Hepatocyte (in vitro differentiated cells): ENCODE measurements around the gene BMP10. TPM values are rescaled to one million over a fixed set of nuclear protein-coding genes. Genes with fewer than 3 reads are reported as not detected.

ENCODE experiments used
- DNase-seq: peaks from one replicate; pipeline ENCODE4 v3.0.0-alpha.2; 2016; ENCODE audit warnings: low spot score
- H2AFZ ChIP-seq: fragments of 200-600 bp; sonication (generic); 2 replicates; pipeline ENCODE4 v1.6.0; 2016; ENCODE audit warnings: antibody characterized with exemption, mild to moderate bottlenecking
- H3K27ac ChIP-seq: fragments of 200-600 bp; sonication (generic); 2 replicates; pipeline ENCODE4 v1.5.1; 2016; ENCODE audit warnings: mild to moderate bottlenecking
- H3K27me3 ChIP-seq: fragments of 200-600 bp; sonication (generic); 2 replicates; pipeline ENCODE4 v1.6.1; 2016
- H3K36me3 ChIP-seq: fragments of 200-600 bp; sonication (generic); replicated peaks from 2 replicates; pipeline ENCODE4 v1.5.1; 2016; ENCODE audit warnings: low read depth; ENCODE audit not compliant: insufficient read depth
- H3K4me1 ChIP-seq: fragments of 200-600 bp; sonication (generic); 2 replicates; pipeline ENCODE4 v1.5.1; 2016; ENCODE audit warnings: mild to moderate bottlenecking, moderate library complexity; ENCODE audit not compliant: insufficient read depth
- H3K4me2 ChIP-seq: fragments of 200-600 bp; sonication (generic); 2 replicates; pipeline ENCODE4 v1.6.0; 2016
- H3K4me3 ChIP-seq: fragments of 200-600 bp; sonication (generic); 2 replicates; pipeline ENCODE4 v1.5.1; 2016; ENCODE audit warnings: mild to moderate bottlenecking
- H3K79me2 ChIP-seq: fragments of 200-600 bp; sonication (generic); 2 replicates; pipeline ENCODE4 v1.6.0; 2017; ENCODE audit warnings: mild to moderate bottlenecking
- H3K9me2 ChIP-seq: fragments of 200-600 bp; sonication (generic); replicated peaks from 2 replicates; pipeline ENCODE4 v1.6.0; 2017; ENCODE audit warnings: mild to moderate bottlenecking; ENCODE audit not compliant: insufficient read depth
- H3K9me3 ChIP-seq: fragments of 200-600 bp; sonication (generic); 2 replicates; pipeline ENCODE4 v1.5.1; 2016; ENCODE audit warnings: low read depth, mild to moderate bottlenecking
- H4K20me1 ChIP-seq: fragments of 200-600 bp; sonication (generic); 2 replicates; pipeline ENCODE4 v1.6.0; 2016; ENCODE audit warnings: mild to moderate bottlenecking; ENCODE audit not compliant: insufficient read depth, poor library complexity, severe bottlenecking
- EZH2 ChIP-seq: fragments of 200-600 bp; sonication (generic); IDR thresholded peaks from 2 replicates; pipeline ENCODE4 v1.6.1; 2016; ENCODE audit warnings: antibody characterized with exemption, mild to moderate bottlenecking, borderline replicate concordance
- EZH2phosphoT487 ChIP-seq: fragments of 200-600 bp; sonication (generic); IDR thresholded peaks from one replicate; pipeline ENCODE4 v1.6.1; 2018; ENCODE audit warnings: antibody characterized with exemption, mild to moderate bottlenecking, low read depth, moderate library complexity; ENCODE audit not compliant: unreplicated experiment, severe bottlenecking
- polyA plus RNA-seq: library from polyadenylated mRNA; unstranded; fragments of >200 nt; fragmentation: Nextera tagmentation; extraction: Ambion mirVana; gene quantifications from 2 replicates; pipeline ENCODE4 v1.2.1, GENCODE V29; 2016
- total RNA-seq: library from RNA; depleted of rRNA; stranded (reverse); fragments of >200 nt; gene quantifications from 2 replicates; pipeline ENCODE4 v1.2.3, GENCODE V29; 2014
- TF ChIP-seq, protein P1 (sequence below): fragments of 200-600 bp; sonication (generic); IDR thresholded peaks from 2 replicates; pipeline ENCODE4 v1.5.1; 2016; ENCODE audit warnings: antibody characterized with exemption, mild to moderate bottlenecking; ENCODE audit not compliant: poor library complexity

The BMP10 gene
- total and polyA plus RNA-seq, 2 experiments from 2014 or later: 0.27 TPM; not detected in 1

- H3K4me1 ChIP-seq: no peaks in the 10 kb centered on the region
- H3K36me3 ChIP-seq: no peaks in the 10 kb centered on the region
- H3K27ac ChIP-seq: no peak overlapping the region
- no peaks in the 10 kb centered on the region for H3K27me3 ChIP-seq
- no peak overlapping the region for H3K4me2 ChIP-seq
- H3K4me3 ChIP-seq: no peak overlapping the region
- H2AFZ ChIP-seq: no peak overlapping the region
- H3K79me2 ChIP-seq: no peaks in the 10 kb centered on the region
- H3K9me2 ChIP-seq: no peaks in the 10 kb centered on the region
- TF ChIP-seq EZH2: no peak
- TF ChIP-seq EZH2phosphoT487: no peak
- TF ChIP-seq, protein P1, sequence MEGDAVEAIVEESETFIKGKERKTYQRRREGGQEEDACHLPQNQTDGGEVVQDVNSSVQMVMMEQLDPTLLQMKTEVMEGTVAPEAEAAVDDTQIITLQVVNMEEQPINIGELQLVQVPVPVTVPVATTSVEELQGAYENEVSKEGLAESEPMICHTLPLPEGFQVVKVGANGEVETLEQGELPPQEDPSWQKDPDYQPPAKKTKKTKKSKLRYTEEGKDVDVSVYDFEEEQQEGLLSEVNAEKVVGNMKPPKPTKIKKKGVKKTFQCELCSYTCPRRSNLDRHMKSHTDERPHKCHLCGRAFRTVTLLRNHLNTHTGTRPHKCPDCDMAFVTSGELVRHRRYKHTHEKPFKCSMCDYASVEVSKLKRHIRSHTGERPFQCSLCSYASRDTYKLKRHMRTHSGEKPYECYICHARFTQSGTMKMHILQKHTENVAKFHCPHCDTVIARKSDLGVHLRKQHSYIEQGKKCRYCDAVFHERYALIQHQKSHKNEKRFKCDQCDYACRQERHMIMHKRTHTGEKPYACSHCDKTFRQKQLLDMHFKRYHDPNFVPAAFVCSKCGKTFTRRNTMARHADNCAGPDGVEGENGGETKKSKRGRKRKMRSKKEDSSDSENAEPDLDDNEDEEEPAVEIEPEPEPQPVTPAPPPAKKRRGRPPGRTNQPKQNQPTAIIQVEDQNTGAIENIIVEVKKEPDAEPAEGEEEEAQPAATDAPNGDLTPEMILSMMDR: no peak
- DNase-seq: no peak
- H3K9me3 ChIP-seq: no peaks in the 10 kb centered on the region
- no peaks in the 10 kb centered on the region for H4K20me1 ChIP-seq
Observed at GRCh38 chr2:68817306-68817705, 53.9 kb downstream of the BMP10 start.

Other genes with a start within 250 kb of the BMP10 start
- gene PROKR1, start 227.8 kb downstream of the BMP10 start, total RNA-seq: 0.20 TPM in 1 of 2 replicates, not detected in the other
- not detected in 2 replicates for gene PROKR1, start 227.8 kb downstream of the BMP10 start, polyA plus RNA-seq
- 0.47 TPM in 1 of 2 replicates, not detected in the other for gene ARHGAP25, start 136.6 kb downstream of the BMP10 start, total RNA-seq
- 0.12 and 0.21 TPM in 2 replicates for gene ARHGAP25, start 136.6 kb downstream of the BMP10 start, polyA plus RNA-seq
- not detected in 2 replicates for gene GKN2, start 81.5 kb upstream of the BMP10 start, total RNA-seq
- gene GKN2, start 81.5 kb upstream of the BMP10 start, polyA plus RNA-seq: not detected in 2 replicates
- gene GKN1, start 103.2 kb upstream of the BMP10 start, total RNA-seq: 0.53 TPM in 1 of 2 replicates, not detected in the other
- 0.25 and 0.79 TPM in 2 replicates for gene GKN1, start 103.2 kb upstream of the BMP10 start, polyA plus RNA-seq
- gene ANTXR1, start 141.8 kb upstream of the BMP10 start, total RNA-seq: 24.5 and 34.7 TPM in 2 replicates
- gene ANTXR1, start 141.8 kb upstream of the BMP10 start, polyA plus RNA-seq: 29.1 and 35.3 TPM in 2 replicates